ENCODE measurements around the gene MRPL44.

DNA sequence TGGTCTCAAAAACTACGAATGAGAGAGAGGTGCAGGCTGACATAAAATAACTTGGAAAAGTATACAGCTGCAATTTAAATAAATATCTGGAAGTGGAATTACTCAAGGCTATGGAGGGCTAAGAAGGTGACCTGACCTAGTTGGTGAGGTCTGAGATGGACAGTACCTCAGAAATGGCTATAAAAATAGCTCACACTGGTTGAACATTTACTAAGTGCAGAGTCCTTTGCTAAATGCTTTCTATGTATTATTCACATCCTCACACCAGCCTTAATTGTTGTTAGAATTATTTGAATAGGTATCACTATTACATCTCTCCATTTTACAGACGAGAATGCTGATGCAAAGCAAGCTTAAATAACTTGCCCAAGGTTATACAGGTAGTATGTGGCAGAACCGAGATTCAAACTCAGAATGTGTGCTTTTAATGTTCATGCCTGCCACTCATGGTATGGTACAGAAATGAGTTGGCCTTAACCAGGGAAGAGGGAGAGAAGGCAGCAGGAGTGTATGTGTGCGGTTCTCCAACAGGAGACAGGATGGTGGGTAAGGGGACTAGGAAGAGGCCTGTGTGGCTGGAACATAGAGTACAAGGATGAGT lies 37.4 kb downstream of the MRPL44 start:
- TF ChIP-seq EP300 (IDR thresholded peaks at IDR 0.05; ENCODE audit: borderline replicate concordance in 1 of 2, low read depth in 2 of 2, low read length in 2 of 2), result no peak
- TF ChIP-seq POLR2AphosphoS5 (IDR thresholded peaks at IDR 0.05; ENCODE audit: low read depth, low read length), result no peak
- no peak for TF ChIP-seq ZNF274 (IDR thresholded peaks at IDR 0.05; ENCODE audit: borderline replicate concordance, extremely low read depth, low read length)
- no peak for TF ChIP-seq POLR2A (IDR thresholded peaks at IDR 0.05; ENCODE audit: control extremely low read depth in 1 of 2, low read depth in 2 of 2, low read length in 2 of 2)
- TF ChIP-seq E2F6 (IDR thresholded peaks at IDR 0.05), result no peak
- TF ChIP-seq, protein P1, sequence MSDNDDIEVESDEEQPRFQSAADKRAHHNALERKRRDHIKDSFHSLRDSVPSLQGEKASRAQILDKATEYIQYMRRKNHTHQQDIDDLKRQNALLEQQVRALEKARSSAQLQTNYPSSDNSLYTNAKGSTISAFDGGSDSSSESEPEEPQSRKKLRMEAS (IDR thresholded peaks at IDR 0.05), result no peak
- no peak for TF ChIP-seq YY1 (IDR thresholded peaks at IDR 0.05; ENCODE audit: low read depth, low read length)
- no peak for TF ChIP-seq CREB1 (IDR thresholded peaks at IDR 0.05)
- no peak for TF ChIP-seq CEBPB (IDR thresholded peaks at IDR 0.05; ENCODE audit: low read depth, low read length)

Measured in H1 (cell line).